DOHH2 (cell line): ENCODE data around the gene NEU4.

Experiments used
- H3F3A ChIP-seq: fragments of 200-600 bp; sonication (generic), shearing (Covaris generic); 2 replicates; pipeline ENCODE4 v1.6.0; 2016; ENCODE audit warnings: antibody characterized with exemption, mild to moderate bottlenecking; ENCODE audit not compliant: control insufficient read depth, insufficient read depth
- H3K27ac ChIP-seq: fragments of 200-600 bp; sonication (generic); 2 replicates; pipeline ENCODE4 v1.5.1; 2014; ENCODE audit warnings: low read depth, mild to moderate bottlenecking, low read length, moderate library complexity
- H3K27me3 ChIP-seq: fragments of 200-600 bp; sonication (generic); 2 replicates; pipeline ENCODE4 v1.6.1; 2014; ENCODE audit warnings: mild to moderate bottlenecking, low read length, mixed read lengths; ENCODE audit not compliant: control insufficient read depth
- H3K36me3 ChIP-seq: fragments of 200-600 bp; sonication (generic); 2 replicates; pipeline ENCODE4 v1.6.1; 2014; ENCODE audit warnings: mild to moderate bottlenecking, low read length, moderate library complexity, mixed read lengths; ENCODE audit not compliant: control insufficient read depth
- H3K4me1 ChIP-seq: fragments of 200-600 bp; sonication (generic); 2 replicates; pipeline ENCODE4 v1.6.1; 2014; ENCODE audit warnings: mild to moderate bottlenecking, low read length, mixed read lengths; ENCODE audit not compliant: control insufficient read depth
- H3K4me2 ChIP-seq: fragments of 200-600 bp; sonication (generic); 2 replicates; pipeline ENCODE4 v1.6.0; 2014; ENCODE audit warnings: mild to moderate bottlenecking, low read length, moderate library complexity
- H3K4me3 ChIP-seq: fragments of 200-600 bp; sonication (generic); 2 replicates; pipeline ENCODE4 v1.5.1; 2014; ENCODE audit warnings: mild to moderate bottlenecking, low read length, mixed read lengths
- H3K79me2 ChIP-seq: fragments of 200-600 bp; sonication (generic); 2 replicates; pipeline ENCODE4 v1.6.1; 2014; ENCODE audit warnings: mild to moderate bottlenecking, low read length, mixed read lengths; ENCODE audit not compliant: control insufficient read depth
- H3K9me2 ChIP-seq: fragments of 200-600 bp; sonication (generic); replicated peaks from 2 replicates; pipeline ENCODE4 v1.6.1; 2014; ENCODE audit warnings: mild to moderate bottlenecking, low read length, mixed read lengths; ENCODE audit not compliant: control insufficient read depth
- H3K9me3 ChIP-seq: fragments of 200-600 bp; sonication (generic); 2 replicates; pipeline ENCODE4 v1.6.1; 2014; ENCODE audit warnings: antibody characterized with exemption, low read length, mixed read lengths; ENCODE audit not compliant: control insufficient read depth, insufficient read depth
- H4K20me1 ChIP-seq: fragments of 200-600 bp; sonication (generic); 2 replicates; pipeline ENCODE4 v1.6.0; 2014; ENCODE audit warnings: low read depth, mild to moderate bottlenecking, antibody characterized with exemption, low read length, moderate library complexity; ENCODE audit not compliant: control insufficient read depth, insufficient read depth
- EZH2phosphoT487 ChIP-seq: fragments of 200-600 bp; sonication (generic); IDR thresholded peaks from 2 replicates; pipeline ENCODE4 v1.6.1; 2017; ENCODE audit warnings: borderline replicate concordance, mild to moderate bottlenecking, antibody characterized with exemption, low read length, moderate library complexity, mixed read lengths
- TF ChIP-seq, protein P1 (sequence below): fragments of 200-600 bp; sonication (generic); IDR thresholded peaks from one replicate; pipeline ENCODE4 v1.5.1; 2014; ENCODE audit warnings: antibody characterized with exemption, mild to moderate bottlenecking, low read depth, low read length; ENCODE audit not compliant: poor library complexity, severe bottlenecking

Gene NEU4

DNA sequence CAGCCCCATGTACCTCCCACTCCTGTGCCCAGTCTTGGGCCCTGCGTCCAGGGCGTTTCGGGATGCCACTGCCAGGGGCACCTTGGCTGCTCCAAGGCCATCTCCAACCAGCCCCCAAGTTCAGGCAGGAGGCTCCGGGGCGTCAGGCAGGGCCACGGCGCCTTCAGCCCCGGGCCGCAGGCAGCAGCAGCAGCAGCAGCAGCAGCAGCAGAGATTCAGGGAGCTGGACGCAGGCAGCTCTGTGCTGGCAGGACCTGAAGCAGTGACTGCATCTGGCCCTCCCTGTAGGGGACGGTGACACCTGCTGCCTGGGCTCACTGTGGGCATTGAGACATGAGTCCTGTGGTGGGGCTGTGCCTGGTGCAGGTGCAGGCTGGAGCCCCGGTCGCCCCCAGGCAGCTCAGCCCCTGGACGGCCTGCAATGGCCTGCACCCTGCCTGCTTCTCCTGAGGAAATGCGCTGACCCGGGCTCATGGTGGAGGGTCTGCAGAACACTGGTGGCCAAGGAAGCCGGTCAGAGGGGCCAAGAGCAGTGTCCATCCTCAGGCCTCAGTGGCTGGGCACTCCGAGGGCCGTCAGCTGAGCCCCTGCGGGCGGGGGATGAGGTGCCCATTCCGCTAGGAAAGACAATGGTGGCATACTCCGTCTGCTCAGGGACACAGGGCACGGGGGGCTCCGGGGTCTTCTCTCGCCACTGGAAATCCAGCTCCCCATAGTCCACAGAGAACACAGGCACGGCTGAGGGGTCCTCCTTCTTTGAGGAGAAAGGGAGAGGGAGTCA lies 41.7 kb downstream of the NEU4 start:
- no peak overlapping the region for H3K27ac ChIP-seq
- H3K79me2 ChIP-seq, result no peaks in the 10 kb centered on the region
- H4K20me1 ChIP-seq, result no peaks in the 10 kb centered on the region
- no peak overlapping the region for H3K4me3 ChIP-seq
- no peak overlapping the region for H3K4me2 ChIP-seq
- no peak for TF ChIP-seq EZH2phosphoT487
- TF ChIP-seq, protein P1, sequence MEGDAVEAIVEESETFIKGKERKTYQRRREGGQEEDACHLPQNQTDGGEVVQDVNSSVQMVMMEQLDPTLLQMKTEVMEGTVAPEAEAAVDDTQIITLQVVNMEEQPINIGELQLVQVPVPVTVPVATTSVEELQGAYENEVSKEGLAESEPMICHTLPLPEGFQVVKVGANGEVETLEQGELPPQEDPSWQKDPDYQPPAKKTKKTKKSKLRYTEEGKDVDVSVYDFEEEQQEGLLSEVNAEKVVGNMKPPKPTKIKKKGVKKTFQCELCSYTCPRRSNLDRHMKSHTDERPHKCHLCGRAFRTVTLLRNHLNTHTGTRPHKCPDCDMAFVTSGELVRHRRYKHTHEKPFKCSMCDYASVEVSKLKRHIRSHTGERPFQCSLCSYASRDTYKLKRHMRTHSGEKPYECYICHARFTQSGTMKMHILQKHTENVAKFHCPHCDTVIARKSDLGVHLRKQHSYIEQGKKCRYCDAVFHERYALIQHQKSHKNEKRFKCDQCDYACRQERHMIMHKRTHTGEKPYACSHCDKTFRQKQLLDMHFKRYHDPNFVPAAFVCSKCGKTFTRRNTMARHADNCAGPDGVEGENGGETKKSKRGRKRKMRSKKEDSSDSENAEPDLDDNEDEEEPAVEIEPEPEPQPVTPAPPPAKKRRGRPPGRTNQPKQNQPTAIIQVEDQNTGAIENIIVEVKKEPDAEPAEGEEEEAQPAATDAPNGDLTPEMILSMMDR, result no peak
- no peaks in the 10 kb centered on the region for H3K9me2 ChIP-seq
- no peaks in the 10 kb centered on the region for H3K9me3 ChIP-seq
- no peaks in the 10 kb centered on the region for H3K27me3 ChIP-seq
- no peaks in the 10 kb centered on the region for H3K36me3 ChIP-seq
- no peaks in the 10 kb centered on the region for H3F3A ChIP-seq
- H3K4me1 ChIP-seq, result no peaks in the 10 kb centered on the region

DNA sequence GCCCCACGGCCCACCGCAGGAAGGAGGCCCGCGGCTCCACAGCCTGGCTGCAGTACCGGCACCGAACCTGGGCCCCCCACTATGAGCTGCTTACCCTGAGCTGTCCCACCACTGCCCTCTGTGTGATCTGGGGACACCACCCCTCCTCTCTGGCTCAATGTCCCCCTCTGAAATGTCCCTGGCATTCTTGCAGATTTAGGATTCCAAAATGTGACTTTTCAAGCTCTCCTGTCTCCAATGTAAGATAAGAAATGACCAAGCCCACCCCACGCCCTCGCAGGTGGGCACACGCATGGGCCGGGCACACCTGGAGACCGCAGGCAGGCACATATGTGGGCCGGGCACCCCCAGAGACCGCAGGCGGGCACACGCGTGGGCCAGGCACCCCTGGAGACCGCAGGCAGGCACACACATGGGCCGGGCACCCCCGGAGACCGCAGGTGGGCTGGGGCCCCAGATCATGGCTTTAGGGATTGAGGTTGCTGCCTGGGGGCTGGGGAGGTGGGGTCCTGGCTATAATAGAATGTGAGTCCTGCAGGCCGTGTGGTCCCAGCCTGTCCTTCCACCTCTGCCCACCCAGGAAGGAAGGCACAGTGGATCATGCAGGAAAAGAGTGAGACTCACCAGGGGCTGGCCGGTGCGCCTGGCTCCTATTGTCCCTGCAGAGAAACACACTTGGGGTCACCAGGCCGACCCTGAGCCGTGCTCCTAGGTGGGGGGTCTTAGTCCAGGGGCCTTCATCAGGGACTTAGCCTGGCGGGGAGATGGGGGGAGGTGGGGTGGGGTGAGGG lies 42.5 kb downstream of the NEU4 start:
- Histone ChIP-seq H3K79me2 (no peaks in the 10 kb centered on the region), H3K4me1 (no peaks in the 10 kb centered on the region), H4K20me1 (no peaks in the 10 kb centered on the region), H3K36me3 (no peaks in the 10 kb centered on the region), H3K27ac (no peak overlapping the region), H3K9me2 (no peaks in the 10 kb centered on the region), H3F3A (no peaks in the 10 kb centered on the region), H3K4me2 (no peak overlapping the region), H3K27me3 (no peaks in the 10 kb centered on the region), H3K4me3 (no peak overlapping the region), H3K9me3 (no peaks in the 10 kb centered on the region)
- TF ChIP-seq EZH2phosphoT487, result no peak
- TF ChIP-seq, protein P1, result no peak

DNA sequence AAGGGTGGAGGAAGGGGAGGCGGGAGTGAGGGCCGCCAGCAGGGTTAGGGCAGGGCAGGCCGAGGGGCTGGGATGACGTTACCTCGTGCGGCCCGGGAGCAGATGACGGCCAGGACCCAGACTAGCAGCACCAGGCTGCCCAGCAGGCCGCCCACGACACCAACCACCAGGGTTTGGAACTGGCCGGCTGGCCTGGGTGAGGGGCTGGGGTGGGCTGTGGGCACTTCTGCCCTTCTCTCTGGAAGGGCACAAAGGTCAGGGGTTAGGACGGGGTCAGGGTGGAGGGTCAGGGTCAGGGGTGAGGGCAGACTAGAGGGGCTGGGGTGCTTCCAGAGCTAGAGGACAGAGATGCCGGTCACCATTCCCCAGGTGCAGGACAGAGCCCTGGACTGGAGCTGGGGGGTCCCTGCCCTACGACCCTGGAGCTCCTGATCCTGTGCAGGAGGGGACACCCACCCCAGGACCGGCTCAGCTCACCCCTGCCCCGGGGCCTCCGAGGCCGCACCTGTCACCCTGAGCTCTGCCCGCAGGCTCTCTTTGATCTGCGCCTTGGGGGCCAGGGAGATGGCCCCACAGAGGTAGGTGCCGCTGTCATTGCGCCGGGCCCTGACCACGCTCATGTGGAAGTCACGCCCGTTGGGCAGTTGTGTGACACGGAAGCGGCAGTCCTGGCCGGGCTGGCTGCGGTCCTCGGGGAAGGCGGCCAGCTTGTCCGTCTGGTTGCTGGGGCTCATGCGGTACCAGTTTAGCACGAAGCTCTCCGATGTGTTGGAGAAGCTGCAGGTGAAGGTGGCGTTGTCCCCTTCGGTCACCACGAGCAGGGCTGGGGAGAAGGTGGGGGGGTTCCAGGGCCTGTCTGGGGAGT lies 43.4 kb downstream of the NEU4 start:
- no peak overlapping the region for H3K27ac ChIP-seq
- no peaks in the 10 kb centered on the region for H3K79me2 ChIP-seq
- H3K36me3 ChIP-seq, result no peaks in the 10 kb centered on the region
- no peaks in the 10 kb centered on the region for H4K20me1 ChIP-seq
- H3K27me3 ChIP-seq, result no peaks in the 10 kb centered on the region
- no peaks in the 10 kb centered on the region for H3K9me3 ChIP-seq
- no peak overlapping the region for H3K4me3 ChIP-seq
- H3K4me1 ChIP-seq, result no peaks in the 10 kb centered on the region
- H3K4me2 ChIP-seq, result no peak overlapping the region
- no peaks in the 10 kb centered on the region for H3K9me2 ChIP-seq
- no peaks in the 10 kb centered on the region for H3F3A ChIP-seq
- no peak for TF ChIP-seq EZH2phosphoT487
- TF ChIP-seq, protein P1, result no peak
